ENCODE measurements around the gene TSPAN18.

Gene TSPAN18

GRCh38 chr11:44842220-44842619 lies 115.5 kb downstream of the TSPAN18 start:
- no peak for DNase-seq (ENCODE audit: extremely low read depth in 1 of 2, low read depth in 1 of 2)

GRCh38 chr11:44846852-44847251 lies 120.1 kb downstream of the TSPAN18 start:
- DNase-seq (ENCODE audit: extremely low read depth in 1 of 2, low read depth in 1 of 2): no peak

GRCh38 chr11:44847316-44847715 lies 120.6 kb downstream of the TSPAN18 start:
- DNase-seq (ENCODE audit: extremely low read depth in 1 of 2, low read depth in 1 of 2): no peak

GRCh38 chr11:44848203-44848962 lies 121.6 kb downstream of the TSPAN18 start:
- no peak for DNase-seq (ENCODE audit: extremely low read depth in 1 of 2, low read depth in 1 of 2)

GRCh38 chr11:44848963-44849350 lies 122.2 kb downstream of the TSPAN18 start:
- no peak for DNase-seq (ENCODE audit: extremely low read depth in 1 of 2, low read depth in 1 of 2)

GRCh38 chr11:44849424-44849823 lies 122.7 kb downstream of the TSPAN18 start:
- no peak for DNase-seq (ENCODE audit: extremely low read depth in 1 of 2, low read depth in 1 of 2)

- no peak for DNase-seq (ENCODE audit: extremely low read depth in 1 of 2, low read depth in 1 of 2)
Measured at GRCh38 chr11:44849922-44850321, 123.2 kb downstream of the TSPAN18 start.

- no peak for DNase-seq (ENCODE audit: extremely low read depth in 1 of 2, low read depth in 1 of 2)
Measured at GRCh38 chr11:44851496-44851895, 124.7 kb downstream of the TSPAN18 start.

- DNase-seq (ENCODE audit: extremely low read depth in 1 of 2, low read depth in 1 of 2): no peak
Measured at GRCh38 chr11:44852159-44852747, 125.5 kb downstream of the TSPAN18 start.

GRCh38 chr11:44852952-44853351 lies 126.2 kb downstream of the TSPAN18 start:
- DNase-seq (ENCODE audit: extremely low read depth in 1 of 2, low read depth in 1 of 2): no peak

- DNase-seq (ENCODE audit: extremely low read depth in 1 of 2, low read depth in 1 of 2): no peak
Measured at GRCh38 chr11:44853666-44854065, 126.9 kb downstream of the TSPAN18 start.

- no peak for DNase-seq (ENCODE audit: extremely low read depth in 1 of 2, low read depth in 1 of 2)
Measured at GRCh38 chr11:44854086-44854485, 127.3 kb downstream of the TSPAN18 start.

GRCh38 chr11:44854741-44855492 lies 128.2 kb downstream of the TSPAN18 start:
- DNase-seq (ENCODE audit: extremely low read depth in 1 of 2, low read depth in 1 of 2): no peak

- peak in 1 of 2 donors; percentile 41 for DNase-seq (ENCODE audit: extremely low read depth in 1 of 2, low read depth in 1 of 2)
Measured at GRCh38 chr11:44855493-44855849, 128.7 kb downstream of the TSPAN18 start.

- no peak for DNase-seq (ENCODE audit: extremely low read depth in 1 of 2, low read depth in 1 of 2)
Measured at GRCh38 chr11:44857490-44858090, 130.8 kb downstream of the TSPAN18 start.

- no peak for DNase-seq (ENCODE audit: extremely low read depth in 1 of 2, low read depth in 1 of 2)
Measured at GRCh38 chr11:44858796-44859527, 132.2 kb downstream of the TSPAN18 start.

GRCh38 chr11:44859528-44859925 lies 132.8 kb downstream of the TSPAN18 start:
- no peak for DNase-seq (ENCODE audit: extremely low read depth in 1 of 2, low read depth in 1 of 2)

- no peak for DNase-seq (ENCODE audit: extremely low read depth in 1 of 2, low read depth in 1 of 2)
Measured at GRCh38 chr11:44860346-44860745, 133.6 kb downstream of the TSPAN18 start.

GRCh38 chr11:44861849-44862557 lies 135.2 kb downstream of the TSPAN18 start:
- peak; percentile 77 to 93 for DNase-seq (ENCODE audit: extremely low read depth in 1 of 2, low read depth in 1 of 2)

- DNase-seq (ENCODE audit: extremely low read depth in 1 of 2, low read depth in 1 of 2): no peak
Measured at GRCh38 chr11:44862558-44863101, 135.9 kb downstream of the TSPAN18 start.
